HG02885 (cell line): ENCODE results near the gene PTGFRN.

Source experiments
- ATAC-seq: cut with Tn5 transposase; IDR thresholded peaks from one replicate; pipeline ENCODE4 v1.9.1; 2021; ENCODE audit warnings: mild to moderate bottlenecking; ENCODE audit not compliant: unreplicated experiment, poor library complexity

The PTGFRN gene

GRCh38 chr1:116990612-116991151 lies 81.0 kb downstream of the PTGFRN start:
- no peak for ATAC-seq

GRCh38 chr1:116991171-116991845 lies 81.6 kb downstream of the PTGFRN start:
- no peak for ATAC-seq

- ATAC-seq, result no peak
Observed at GRCh38 chr1:116991918-116992317, 82.2 kb downstream of the PTGFRN start.

GRCh38 chr1:116993286-116993685 lies 83.6 kb downstream of the PTGFRN start:
- no peak for ATAC-seq

- no peak for ATAC-seq
Observed at GRCh38 chr1:116994411-116994810, 84.7 kb downstream of the PTGFRN start.

GRCh38 chr1:116997066-116997465 lies 87.3 kb downstream of the PTGFRN start:
- no peak for ATAC-seq

- ATAC-seq, result no peak
Observed at GRCh38 chr1:116997636-116998035, 87.9 kb downstream of the PTGFRN start.

GRCh38 chr1:116999596-116999995 lies 89.9 kb downstream of the PTGFRN start:
- no peak for ATAC-seq

- no peak for ATAC-seq
Observed at GRCh38 chr1:117000142-117000541, 90.4 kb downstream of the PTGFRN start.

GRCh38 chr1:117001254-117001927 lies 91.7 kb downstream of the PTGFRN start, which contains the start of gene CD101:
Gene CD101, plus strand, starts transcription at chr1:117001760. Its CDS starts 58 bp downstream, at chr1:117001818.
- ATAC-seq, result peak; percentile 95

- no peak for ATAC-seq
Observed at GRCh38 chr1:117003223-117003875, 93.6 kb downstream of the PTGFRN start.

GRCh38 chr1:117007719-117008013 lies 98.0 kb downstream of the PTGFRN start:
- ATAC-seq, result no peak

- no peak for ATAC-seq
Observed at GRCh38 chr1:117008656-117009055, 98.9 kb downstream of the PTGFRN start.

- no peak for ATAC-seq
Observed at GRCh38 chr1:117009132-117009531, 99.4 kb downstream of the PTGFRN start.

- ATAC-seq, result no peak
Observed at GRCh38 chr1:117010310-117010969, 100.7 kb downstream of the PTGFRN start.

GRCh38 chr1:117011334-117011733 lies 101.6 kb downstream of the PTGFRN start:
- ATAC-seq, result no peak

- no peak for ATAC-seq
Observed at GRCh38 chr1:117013309-117013858, 103.7 kb downstream of the PTGFRN start.

GRCh38 chr1:117014209-117014608 lies 104.5 kb downstream of the PTGFRN start:
- no peak for ATAC-seq

GRCh38 chr1:117015724-117016123 lies 106.0 kb downstream of the PTGFRN start:
- ATAC-seq, result no peak

GRCh38 chr1:117017062-117017461 lies 107.3 kb downstream of the PTGFRN start:
- no peak for ATAC-seq
